IPS-18c (cell line): ENCODE data around the gene P4HA3.

Experiments
- H3K4me3 ChIP-seq: 2 replicates; pipeline ENCODE4 v1.7.0; 2013; ENCODE audit warnings: low read depth, mild to moderate bottlenecking, low read length, moderate library complexity; ENCODE audit not compliant: insufficient read depth
- H3K9me3 ChIP-seq: one replicate; pipeline ENCODE4 v1.6.1; 2013; ENCODE audit warnings: mild to moderate bottlenecking, low read length, moderate library complexity; ENCODE audit not compliant: control insufficient read depth, insufficient read depth

Gene P4HA3

DNA sequence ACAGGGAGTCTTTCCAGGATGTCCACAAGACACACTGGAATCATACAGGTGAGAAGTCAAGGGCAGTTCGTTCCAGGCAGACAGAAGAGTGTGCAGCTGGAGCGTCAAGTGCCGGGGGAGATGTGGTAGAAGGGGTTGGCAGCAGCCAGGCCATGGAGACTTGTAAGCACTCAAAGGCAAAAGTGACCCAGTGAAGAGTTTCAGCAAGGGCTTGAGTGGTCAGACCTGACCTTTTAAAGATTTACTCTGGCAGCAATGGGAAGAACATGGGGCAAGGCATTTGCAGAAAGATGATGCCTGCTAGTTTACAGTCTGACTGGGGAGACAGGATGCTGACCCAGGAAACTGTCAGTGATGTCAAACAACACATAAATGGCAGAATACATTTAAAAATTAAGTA, 29.0 kb downstream of the P4HA3 start:
- H3K4me3 ChIP-seq, result no peak overlapping the region
- no peaks in the 10 kb centered on the region for H3K9me3 ChIP-seq

DNA sequence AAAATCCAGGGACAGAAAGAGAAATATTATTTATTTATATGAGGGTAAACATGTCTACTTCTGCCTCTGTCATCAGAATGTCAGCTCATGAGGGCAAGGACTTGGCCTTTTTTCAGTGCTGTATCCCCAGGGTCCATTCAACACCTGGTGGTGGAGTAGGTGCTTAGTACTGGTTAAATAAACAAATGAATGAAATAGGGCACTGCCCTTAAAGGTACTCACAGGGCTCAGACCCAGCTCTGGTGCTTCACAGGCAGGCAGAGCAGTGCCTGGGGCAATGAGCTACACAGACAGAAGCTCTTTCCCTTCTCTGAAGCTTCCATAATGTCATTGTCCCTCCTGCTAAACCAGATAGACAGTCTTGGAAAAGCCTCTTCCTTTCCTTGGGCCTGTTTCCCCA, 30.9 kb downstream of the P4HA3 start:
- H3K4me3 ChIP-seq, result no peak overlapping the region
- H3K9me3 ChIP-seq, result no peaks in the 10 kb centered on the region

DNA sequence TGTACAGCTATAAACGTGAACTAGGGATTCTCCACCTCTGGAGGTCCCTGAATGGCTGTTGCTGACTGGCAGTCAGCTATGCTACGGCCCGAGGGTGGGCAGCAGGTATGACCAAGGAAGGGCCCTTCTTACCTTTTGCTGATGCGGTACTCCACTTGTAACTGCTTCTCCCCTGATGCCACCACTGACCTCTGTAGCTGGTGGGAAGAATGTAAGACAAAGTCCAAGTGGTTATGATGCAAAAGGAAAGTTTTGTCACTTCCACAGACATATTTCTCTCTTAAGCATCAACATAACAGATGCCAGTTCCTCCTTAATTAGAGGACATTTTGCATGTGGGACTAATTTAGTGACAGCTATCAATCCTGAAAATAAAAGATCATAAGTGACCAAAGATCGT, 32.2 kb downstream of the P4HA3 start:
- no peaks in the 10 kb centered on the region for H3K9me3 ChIP-seq
- H3K4me3 ChIP-seq, result no peak overlapping the region

DNA sequence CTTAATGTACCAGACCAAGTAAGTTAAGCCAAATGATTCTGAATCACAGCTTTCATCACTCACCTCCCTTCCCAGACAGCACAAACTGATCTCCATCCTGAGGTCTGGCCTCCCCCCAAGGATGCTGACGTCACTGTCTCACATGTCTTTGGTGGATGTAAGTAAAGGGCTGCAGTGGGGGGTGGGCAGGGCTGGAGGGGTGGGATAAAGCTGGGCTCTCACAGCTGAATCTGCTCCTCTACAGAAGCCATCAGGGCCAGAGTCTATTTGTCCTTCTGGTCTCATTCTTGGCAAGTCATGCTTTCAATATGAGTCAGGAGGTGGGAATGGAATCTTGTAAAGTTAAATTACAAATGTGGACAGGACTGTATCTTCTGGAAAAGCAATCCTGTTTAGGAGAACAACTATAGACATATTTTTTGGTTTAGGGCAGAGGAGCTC, 32.7 kb downstream of the P4HA3 start:
- H3K4me3 ChIP-seq, result no peak overlapping the region
- no peaks in the 10 kb centered on the region for H3K9me3 ChIP-seq

DNA sequence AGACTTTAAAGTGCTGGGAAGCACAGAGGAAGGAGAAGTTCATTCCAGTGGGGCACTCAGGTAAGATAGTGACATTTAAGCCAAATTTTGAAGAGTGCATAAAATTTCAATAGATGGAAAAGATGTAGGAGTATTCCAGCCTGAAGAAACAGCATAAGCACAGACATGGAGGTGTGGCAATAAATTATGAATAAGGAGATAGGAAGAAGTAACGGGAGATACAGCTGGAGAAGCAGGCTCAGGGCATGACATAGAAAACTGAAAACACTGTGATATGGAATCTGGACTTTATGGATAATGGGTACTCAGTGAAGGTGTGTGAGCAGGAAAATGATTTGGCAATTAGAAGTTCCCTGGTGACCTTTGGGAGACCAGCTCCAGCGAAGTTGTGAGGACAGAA, 33.3 kb downstream of the P4HA3 start:
- no peaks in the 10 kb centered on the region for H3K9me3 ChIP-seq
- no peak overlapping the region for H3K4me3 ChIP-seq

DNA sequence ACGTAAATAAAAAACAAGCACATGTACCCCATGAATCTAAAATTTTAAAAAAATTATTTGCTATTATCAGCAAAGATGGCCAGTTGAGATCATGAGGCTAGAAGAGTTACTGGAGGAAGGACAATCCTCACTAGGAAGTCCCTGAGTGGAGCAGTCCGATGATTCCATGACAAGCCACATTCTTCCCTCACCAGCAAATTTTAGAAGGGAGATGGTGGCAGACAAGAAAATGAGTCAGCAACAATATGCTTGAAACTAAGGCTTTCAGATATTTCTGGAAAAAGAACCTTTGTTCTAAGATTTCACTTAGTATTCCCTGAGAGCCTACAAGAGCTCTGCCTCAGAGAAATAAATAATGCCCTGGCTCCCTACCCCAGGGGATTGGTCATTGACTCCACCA, 34.9 kb downstream of the P4HA3 start:
- Histone ChIP-seq H3K4me3 (no peak overlapping the region), H3K9me3 (no peaks in the 10 kb centered on the region)

DNA sequence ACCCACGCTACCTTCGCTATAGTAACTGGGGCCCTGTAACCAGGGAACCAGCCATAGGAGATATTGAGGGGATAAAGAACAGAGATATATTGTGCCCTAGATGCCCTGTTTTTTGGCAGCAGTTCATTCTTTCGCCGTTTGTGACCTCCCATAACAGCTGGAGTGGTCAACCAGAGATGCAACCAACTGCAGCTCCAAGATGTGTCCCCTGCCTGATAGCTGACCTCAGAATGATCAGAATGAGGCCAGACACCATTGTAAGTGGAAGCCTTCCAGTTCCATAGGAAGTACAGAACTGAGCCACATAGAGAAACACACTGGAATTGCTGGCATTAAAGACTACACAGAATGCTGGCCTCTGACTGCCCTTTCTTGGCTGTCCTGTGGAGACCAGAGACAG, 39.2 kb downstream of the P4HA3 start:
- no peaks in the 10 kb centered on the region for H3K9me3 ChIP-seq
- no peak overlapping the region for H3K4me3 ChIP-seq

DNA sequence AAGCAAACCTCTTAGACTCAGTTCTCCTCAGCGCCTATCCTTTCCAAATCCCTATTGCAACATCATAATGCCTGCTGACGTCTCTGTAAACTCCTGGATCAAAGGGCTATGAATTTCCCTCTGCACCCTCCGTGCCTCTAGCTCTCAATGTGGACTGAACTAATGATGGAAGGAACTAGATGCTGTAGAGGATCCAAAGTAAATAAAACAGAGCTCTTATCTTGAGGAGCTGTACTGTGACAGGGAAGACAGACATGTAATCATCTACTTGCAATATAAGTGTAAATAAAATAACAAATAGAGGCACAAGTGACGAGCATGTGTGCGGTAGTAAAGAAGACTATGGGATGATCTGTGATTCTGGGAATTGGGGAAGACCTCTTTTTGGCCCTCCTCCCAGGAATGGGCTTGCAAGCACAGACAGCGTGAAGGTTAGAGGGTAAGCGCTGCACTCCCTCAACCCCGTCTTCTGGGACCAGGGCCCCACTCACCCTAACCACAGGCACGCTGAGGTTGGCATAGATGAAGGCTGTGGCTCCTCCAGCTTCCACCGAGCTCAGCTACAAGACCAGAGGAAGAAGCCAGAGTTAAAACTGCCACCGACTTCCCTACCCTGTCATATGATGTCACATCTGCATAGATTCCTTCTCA, 42.2 kb downstream of the P4HA3 start:
- H3K9me3 ChIP-seq, result no peaks in the 10 kb centered on the region
- no peak overlapping the region for H3K4me3 ChIP-seq

DNA sequence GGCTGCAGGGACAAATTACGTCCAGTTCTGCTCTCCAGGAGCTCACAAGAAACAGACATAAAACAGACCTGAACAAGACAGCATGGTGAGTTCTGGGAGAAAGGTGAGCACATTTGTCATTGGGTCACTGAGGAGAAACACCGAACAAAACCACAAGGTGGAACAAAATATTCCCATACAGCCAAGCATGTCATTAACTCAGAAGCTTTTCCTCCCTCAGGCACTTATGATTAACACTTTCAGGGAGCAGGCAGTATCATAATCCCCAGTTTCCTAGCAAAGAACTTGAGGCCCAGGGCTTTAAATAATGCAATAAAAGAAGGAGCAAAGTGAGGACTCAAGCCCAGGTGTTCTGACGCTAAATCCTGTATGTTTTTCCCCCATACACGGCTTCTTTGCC, 43.0 kb downstream of the P4HA3 start:
- Histone ChIP-seq H3K4me3 (no peak overlapping the region), H3K9me3 (no peaks in the 10 kb centered on the region)

DNA sequence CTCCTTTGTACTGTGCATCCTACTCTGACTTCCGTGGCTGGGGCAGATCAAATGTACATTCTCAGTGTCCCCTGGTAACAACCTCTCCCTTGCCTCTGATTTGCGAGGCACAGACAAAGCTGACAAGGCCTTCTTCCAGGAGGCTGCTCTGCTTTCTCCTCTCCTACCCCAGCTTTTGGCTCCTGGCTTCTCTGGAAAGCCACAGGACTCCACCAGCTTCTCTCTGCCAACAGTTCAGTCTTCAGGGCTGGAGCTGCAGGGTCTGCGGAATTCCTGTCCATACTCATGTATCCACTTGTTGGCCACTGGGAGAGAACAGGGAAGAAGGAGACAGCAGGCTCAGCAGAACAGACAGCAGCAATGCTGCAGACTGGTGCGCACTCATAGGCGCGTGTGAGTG, 44.4 kb downstream of the P4HA3 start:
- H3K9me3 ChIP-seq, result no peaks in the 10 kb centered on the region

DNA sequence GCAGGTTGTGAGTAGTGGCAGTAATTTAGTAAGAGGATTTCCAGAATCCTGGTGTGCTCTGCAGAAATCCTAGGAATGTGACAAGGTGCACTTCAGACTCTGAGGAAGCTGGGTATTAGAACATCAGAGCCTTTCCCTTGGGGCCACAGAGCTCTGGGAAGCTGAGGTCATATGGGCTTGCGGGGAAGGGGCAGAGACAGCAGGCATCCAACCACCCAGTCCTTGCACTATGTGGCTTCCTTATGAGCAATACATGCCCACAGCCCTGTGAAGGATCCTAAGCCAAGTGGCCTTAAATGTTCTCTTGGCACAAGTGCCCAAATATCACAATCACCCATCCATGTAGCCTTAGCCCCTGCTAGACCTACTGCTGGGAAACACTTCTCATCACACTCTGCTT, 46.2 kb downstream of the P4HA3 start:
- H3K4me3 ChIP-seq, result no peak overlapping the region

More for the DNA sequence above, 44.4 kb downstream of the P4HA3 start:
- H3K4me3 ChIP-seq, result no peak overlapping the region

DNA sequence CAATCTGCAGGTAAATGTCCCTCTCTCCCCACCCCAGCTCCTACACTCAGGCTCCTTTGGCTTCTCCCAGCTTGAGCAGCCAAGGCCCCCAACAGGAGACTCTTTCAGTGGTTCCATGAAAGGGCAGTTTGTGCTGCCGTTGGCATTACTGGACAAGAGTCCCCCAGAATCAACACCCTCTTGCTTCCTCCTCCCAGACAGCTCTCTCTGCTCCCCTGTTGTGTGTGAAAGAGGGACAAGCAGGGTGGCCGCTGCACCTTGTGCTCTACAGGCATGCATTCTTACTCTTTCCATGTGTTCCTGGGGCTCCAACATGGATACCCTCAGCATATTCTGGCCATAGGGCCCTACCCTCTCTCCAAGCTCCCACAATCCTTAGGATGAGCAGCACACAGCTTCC, 48.7 kb downstream of the P4HA3 start:
- peaks cover 3% of the 10 kb centered on the region for H3K9me3 ChIP-seq

More for the DNA sequence above, 46.2 kb downstream of the P4HA3 start:
- H3K9me3 ChIP-seq, result peaks cover 3% of the 10 kb centered on the region

DNA sequence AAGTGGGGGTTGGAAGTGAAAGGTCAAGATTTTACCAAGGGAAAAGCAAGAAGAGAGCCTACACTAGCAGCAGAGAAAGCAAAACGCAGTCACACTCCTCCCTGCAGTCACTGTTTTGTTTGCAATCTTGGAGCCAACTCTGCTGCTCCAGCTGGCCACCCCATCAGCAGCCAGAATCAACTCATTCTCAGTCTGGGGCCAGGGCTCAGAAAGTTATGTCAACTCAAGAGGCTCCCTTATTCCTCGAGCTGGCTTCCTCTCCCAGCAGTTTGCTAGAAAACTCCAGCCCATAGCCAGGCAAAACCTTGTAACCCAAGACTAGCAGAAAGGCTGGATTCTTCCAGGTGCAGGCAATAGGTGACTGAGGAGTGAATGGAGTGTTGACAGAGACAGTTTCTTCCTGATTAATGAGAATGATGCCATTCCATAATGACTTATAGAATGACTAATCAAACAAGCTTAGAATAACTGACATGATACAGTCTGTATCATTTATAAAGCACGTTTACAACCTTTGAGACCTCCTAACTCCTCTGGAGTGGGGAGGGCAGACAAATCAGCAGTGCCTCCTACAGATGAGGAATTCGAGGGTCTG, 53.4 kb downstream of the P4HA3 start:
- H3K9me3 ChIP-seq, result peaks cover 3% of the 10 kb centered on the region
- H3K4me3 ChIP-seq, result no peak overlapping the region

More for the DNA sequence above, 48.7 kb downstream of the P4HA3 start:
- H3K4me3 ChIP-seq, result no peak overlapping the region

DNA sequence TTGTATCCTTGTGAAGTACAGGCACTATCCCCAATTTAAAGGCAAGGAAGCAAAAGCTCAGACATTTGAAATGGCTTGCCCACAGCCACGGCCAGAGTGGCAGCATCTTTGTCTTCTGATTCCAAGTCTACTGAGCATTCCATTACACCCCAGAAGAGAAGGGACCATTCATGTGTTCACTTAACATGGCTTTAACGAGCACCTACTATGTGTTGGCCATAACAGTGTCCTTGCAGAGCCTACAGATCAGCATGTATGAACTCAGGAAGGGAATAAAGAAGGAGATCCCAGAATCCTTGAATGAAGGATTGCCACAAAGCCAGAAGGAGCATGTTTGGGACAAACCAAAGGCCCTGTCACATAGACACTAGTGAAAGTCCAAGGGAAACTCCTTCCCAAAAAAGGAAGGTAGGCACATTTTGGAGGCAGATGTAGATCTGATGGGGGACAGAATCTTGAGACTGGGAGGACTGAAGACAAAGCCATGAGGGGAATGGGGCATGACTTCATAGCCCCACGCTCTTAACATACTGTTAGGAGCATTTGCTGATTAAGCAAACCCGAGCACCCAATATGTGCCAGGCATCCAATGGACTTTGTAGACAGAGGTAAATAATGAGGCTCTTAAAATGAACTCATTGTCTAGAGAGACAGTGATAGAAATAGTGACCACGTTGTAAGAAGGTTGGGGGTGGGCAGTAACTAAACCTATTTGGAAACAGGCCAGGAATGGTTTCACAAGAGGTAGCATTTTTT, 54.9 kb downstream of the P4HA3 start:
- Histone ChIP-seq H3K9me3 (peaks cover 3% of the 10 kb centered on the region), H3K4me3 (no peak overlapping the region)

DNA sequence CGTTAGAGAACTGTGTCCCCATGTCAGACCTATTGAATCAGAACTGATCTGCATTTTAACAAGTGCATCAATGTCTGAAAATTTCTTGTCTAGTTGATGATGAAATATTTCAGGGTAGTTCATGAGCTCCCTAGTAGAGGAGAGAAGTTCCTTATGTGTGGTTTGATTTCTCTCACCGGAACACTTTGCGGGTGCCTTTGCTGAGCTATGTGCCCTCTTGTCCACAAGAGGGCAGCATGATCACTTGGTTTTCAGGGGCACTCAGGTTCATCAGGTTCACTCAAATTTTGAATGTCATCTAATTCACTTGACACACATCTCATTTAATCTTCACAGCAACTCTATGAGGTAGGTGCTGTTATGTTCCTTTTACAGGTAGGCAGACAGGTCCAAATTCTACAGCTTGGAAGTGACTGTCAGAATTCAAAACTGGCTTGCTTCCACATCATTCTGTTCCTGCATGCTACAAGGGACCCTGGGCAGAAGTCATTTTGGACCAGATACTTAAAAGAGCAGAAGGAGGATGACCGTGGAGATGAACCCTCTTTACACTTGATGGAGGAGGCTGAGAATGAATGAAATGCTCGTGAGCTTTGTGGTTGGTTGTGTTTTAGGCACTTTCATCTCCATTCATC, 55.6 kb downstream of the P4HA3 start:
- no peak overlapping the region for H3K4me3 ChIP-seq

DNA sequence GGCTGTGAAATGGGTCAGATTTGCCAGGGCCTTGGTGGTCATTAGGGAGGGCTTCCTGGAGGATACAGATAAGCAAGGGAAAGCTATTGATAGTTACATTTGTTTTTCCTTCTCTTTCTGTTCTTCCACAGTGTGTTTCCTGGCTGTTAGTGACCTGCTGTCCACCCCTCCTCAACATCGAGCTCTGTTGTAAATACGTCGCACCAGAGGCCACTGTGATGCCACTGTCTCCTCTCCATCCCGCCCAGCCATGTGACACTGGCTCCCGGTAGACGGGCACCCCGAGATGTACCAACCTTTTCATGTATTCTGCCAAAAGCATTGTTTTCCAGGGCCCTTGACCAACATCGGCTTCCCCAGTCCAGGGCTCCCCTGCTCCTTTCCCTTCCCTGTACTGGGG, 58.1 kb downstream of the P4HA3 start:
- H3K9me3 ChIP-seq, result no peaks in the 10 kb centered on the region
- no peak overlapping the region for H3K4me3 ChIP-seq

More for the DNA sequence above, 55.6 kb downstream of the P4HA3 start:
- H3K9me3 ChIP-seq, result peaks cover 2% of the 10 kb centered on the region

DNA sequence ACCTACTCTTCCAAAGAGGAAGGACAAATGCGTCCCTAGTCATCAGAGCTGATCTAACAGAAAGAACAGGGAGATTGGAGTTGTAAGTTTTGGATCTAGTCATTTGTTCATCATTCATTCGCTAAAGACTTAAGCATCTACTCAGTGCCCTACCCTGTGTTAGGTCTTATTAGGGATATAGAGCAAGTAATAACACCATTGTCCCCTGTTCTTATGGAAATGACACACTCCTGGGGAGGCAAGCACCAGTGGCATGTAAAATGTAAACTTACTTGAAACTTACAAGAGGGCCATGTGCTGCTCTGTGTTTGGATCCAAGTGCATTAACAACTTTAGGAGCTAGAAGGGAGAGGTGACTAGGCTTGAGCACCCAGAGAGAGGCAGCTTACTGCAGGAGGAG, 61.9 kb downstream of the P4HA3 start:
- Histone ChIP-seq H3K4me3 (no peak overlapping the region), H3K9me3 (no peaks in the 10 kb centered on the region)

DNA sequence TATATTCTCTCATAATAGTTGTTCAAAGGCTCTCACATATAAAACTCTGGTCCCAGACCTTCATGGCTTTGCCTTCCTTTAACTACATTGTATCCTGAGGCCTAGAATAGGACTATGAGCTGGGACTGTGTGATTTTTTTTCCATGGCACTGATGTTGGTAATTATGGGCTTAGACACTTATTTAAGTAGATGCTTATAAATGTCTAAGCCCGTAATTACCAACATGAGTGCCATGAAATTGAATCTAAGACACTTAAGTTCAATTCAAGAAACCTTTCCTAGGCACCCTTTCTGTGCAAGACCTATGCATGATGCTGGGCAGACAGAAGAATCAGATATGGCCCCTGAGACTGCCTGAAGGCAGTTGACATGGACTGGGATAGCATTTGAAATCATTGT, 63.0 kb downstream of the P4HA3 start:
- Histone ChIP-seq H3K4me3 (no peak overlapping the region), H3K9me3 (no peaks in the 10 kb centered on the region)
